ENCODE measurements around the gene BTBD9. TPM values are rescaled to one million over a fixed set of nuclear protein-coding genes. Genes with fewer than 3 reads are reported as not detected.

The BTBD9 gene
- polyA plus RNA-seq, 1 donor (not counting 4 experiments of a cell fraction or from before 2014, with no cell fraction given): 6.8 TPM

DNA sequence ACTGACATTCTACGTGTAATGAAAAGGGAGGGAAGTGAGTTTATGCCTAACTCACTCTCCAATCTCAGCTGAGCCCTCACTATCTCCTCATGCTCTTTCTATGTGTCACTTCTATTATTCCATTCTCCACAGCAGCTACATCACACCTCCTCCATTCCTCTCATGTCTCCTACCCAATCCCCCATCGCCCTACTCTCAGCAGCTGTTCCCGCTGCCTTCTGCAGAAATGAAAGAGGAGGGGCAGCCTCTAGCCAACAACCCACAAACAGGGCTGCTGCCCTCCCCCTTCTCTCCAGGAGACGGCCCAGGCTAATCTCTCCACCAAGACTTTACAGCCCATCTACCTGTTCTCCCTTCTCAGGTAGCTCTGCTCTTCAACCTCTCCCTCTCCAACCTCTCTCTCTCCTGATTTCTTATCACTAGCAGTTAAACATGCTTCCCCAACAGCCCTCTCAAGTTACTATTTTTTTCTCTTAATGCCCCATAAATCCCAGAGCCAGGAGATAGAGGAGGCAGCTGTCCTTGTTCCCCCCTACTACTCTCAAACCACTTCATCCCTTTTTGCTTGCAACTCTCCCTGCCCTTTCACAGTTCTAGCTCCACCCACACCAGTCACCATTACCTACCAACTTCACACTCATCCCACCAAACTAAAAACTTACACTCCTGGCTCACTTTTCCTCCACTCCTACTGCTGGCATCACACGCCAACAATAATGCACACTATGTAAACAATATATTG is 136.5 kb downstream of the BTBD9 start:
- no peak overlapping the region for H3K4me2 ChIP-seq (ENCODE audit: control insufficient read depth, extremely low read depth, insufficient read depth, low read depth, low read length)
- H3K36me3 ChIP-seq (ENCODE audit: control insufficient read depth in 2 of 2, extremely low read depth in 1 of 2, insufficient read depth in 2 of 2, low read length in 2 of 2): no peaks in the 10 kb centered on the region
- dilution Hi-C loops (cut with MboI; ENCODE audit: extremely low pct_ligation_motif_present, low sequenced_read_pairs): no loop called here
- TF ChIP-seq CTCF (optimal IDR thresholded peaks at IDR 0.05 in 1 of 3, IDR thresholded peaks at IDR 0.05 in 1 of 3, conservative IDR thresholded peaks at IDR 0.05 in 1 of 3; ENCODE audit: extremely low read depth in 1 of 3, insufficient read depth in 2 of 3, low read length in 3 of 3) (no peak), EZH2 (IDR thresholded peaks at IDR 0.05; ENCODE audit: low read length) (no peak)
- no peak overlapping the region for H3K27ac ChIP-seq (ENCODE audit: control insufficient read depth, insufficient read depth, low read length)
- H3K9me3 ChIP-seq (ENCODE audit: control insufficient read depth, low read depth, low read length): no peaks in the 10 kb centered on the region
- H3K4me1 ChIP-seq (ENCODE audit: control insufficient read depth, extremely low read depth, insufficient read depth, low read length): no peaks in the 10 kb centered on the region
- DNase-seq (ENCODE audit: low read depth, low spot score) (no peak), FAIRE-seq (no peak)
- no peaks in the 10 kb centered on the region for H4K20me1 ChIP-seq (ENCODE audit: control insufficient read depth, extremely low read depth, insufficient read depth, low read length)
- no peaks in the 10 kb centered on the region for H3K79me2 ChIP-seq (ENCODE audit: control insufficient read depth, insufficient read depth, low read length)
- H3K9ac ChIP-seq (ENCODE audit: control insufficient read depth, extremely low read depth, insufficient read depth, low read length): no peak overlapping the region
- no peaks in the 10 kb centered on the region for H3K9me1 ChIP-seq (ENCODE audit: control insufficient read depth, extremely low read depth, insufficient read depth, low read length)
- no peak overlapping the region for H3K4me3 ChIP-seq (ENCODE audit: control insufficient read depth in 2 of 3, extremely low read depth in 1 of 3, insufficient read depth in 2 of 3, low read depth in 1 of 3, low read length in 3 of 3)
- H3K27me3 ChIP-seq (ENCODE audit: control insufficient read depth, extremely low read depth, insufficient read depth, low read length): no peaks in the 10 kb centered on the region
- no peak overlapping the region for H2AFZ ChIP-seq (ENCODE audit: control insufficient read depth, low read length)

DNA sequence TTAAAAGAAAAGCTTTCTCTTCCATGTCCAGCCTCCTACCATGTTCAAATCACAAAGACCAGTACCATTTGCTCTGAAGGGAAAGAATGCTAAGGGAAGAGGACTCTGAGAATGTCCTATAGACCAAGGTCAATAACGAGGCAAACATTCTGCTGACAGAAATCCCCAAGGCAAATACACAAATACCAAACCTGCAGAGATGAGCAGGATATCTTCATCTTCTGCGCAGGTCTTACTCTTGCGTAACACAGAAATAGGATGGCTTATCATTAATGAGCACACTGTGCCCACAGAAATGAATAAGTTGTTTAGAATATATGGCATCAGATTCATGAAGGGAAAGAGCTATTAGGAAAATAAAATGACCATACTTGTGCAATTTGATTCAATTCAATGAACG is 137.3 kb downstream of the BTBD9 start:
- H3K4me2 ChIP-seq (ENCODE audit: control insufficient read depth, extremely low read depth, insufficient read depth, low read depth, low read length): no peak overlapping the region
- no peak overlapping the region for H3K27ac ChIP-seq (ENCODE audit: control insufficient read depth, insufficient read depth, low read length)
- H3K9ac ChIP-seq (ENCODE audit: control insufficient read depth, extremely low read depth, insufficient read depth, low read length): no peak overlapping the region
- H3K4me3 ChIP-seq (ENCODE audit: control insufficient read depth in 2 of 3, extremely low read depth in 1 of 3, insufficient read depth in 2 of 3, low read depth in 1 of 3, low read length in 3 of 3): no peak overlapping the region
- DNase-seq (ENCODE audit: low read depth, low spot score) (no peak), FAIRE-seq (no peak)
- dilution Hi-C loops (cut with MboI; ENCODE audit: extremely low pct_ligation_motif_present, low sequenced_read_pairs): no loop called here
- H3K9me3 ChIP-seq (ENCODE audit: control insufficient read depth, low read depth, low read length): no peaks in the 10 kb centered on the region
- no peaks in the 10 kb centered on the region for H3K4me1 ChIP-seq (ENCODE audit: control insufficient read depth, extremely low read depth, insufficient read depth, low read length)
- H3K36me3 ChIP-seq (ENCODE audit: control insufficient read depth in 2 of 2, extremely low read depth in 1 of 2, insufficient read depth in 2 of 2, low read length in 2 of 2): no peaks in the 10 kb centered on the region
- no peaks in the 10 kb centered on the region for H4K20me1 ChIP-seq (ENCODE audit: control insufficient read depth, extremely low read depth, insufficient read depth, low read length)
- no peaks in the 10 kb centered on the region for H3K9me1 ChIP-seq (ENCODE audit: control insufficient read depth, extremely low read depth, insufficient read depth, low read length)
- H3K79me2 ChIP-seq (ENCODE audit: control insufficient read depth, insufficient read depth, low read length): no peaks in the 10 kb centered on the region
- no peak overlapping the region for H2AFZ ChIP-seq (ENCODE audit: control insufficient read depth, low read length)
- no peaks in the 10 kb centered on the region for H3K27me3 ChIP-seq (ENCODE audit: control insufficient read depth, extremely low read depth, insufficient read depth, low read length)
- TF ChIP-seq EZH2 (IDR thresholded peaks at IDR 0.05; ENCODE audit: low read length) (no peak), CTCF (optimal IDR thresholded peaks at IDR 0.05 in 1 of 3, IDR thresholded peaks at IDR 0.05 in 1 of 3, conservative IDR thresholded peaks at IDR 0.05 in 1 of 3; ENCODE audit: extremely low read depth in 1 of 3, insufficient read depth in 2 of 3, low read length in 3 of 3) (no peak)
